NCI-H82 treated with DMSO at 0.1 percent for 48 hours (cell line): ENCODE results near the gene PAK6.
A peak's percentile ranks its signal among the peaks of the same experiment; 100 is the strongest.

Source experiments
- DNase-seq: peaks from one replicate; lab custom pipeline; 2025; ENCODE audit not compliant: unreplicated experiment; lab: John Stamatoyannopoulos, UW

The PAK6 gene

GRCh38 chr15:40255033-40255432, 16.2 kb downstream of the PAK6 start:
- DNase-seq = no peak

- no peak for DNase-seq
Observed at GRCh38 chr15:40256638-40257235, 17.9 kb downstream of the PAK6 start.

- DNase-seq = no peak
Observed at GRCh38 chr15:40257656-40258450, 19.0 kb downstream of the PAK6 start.

GRCh38 chr15:40258544-40258943, 19.7 kb downstream of the PAK6 start:
- no peak for DNase-seq

GRCh38 chr15:40259021-40259420, 20.2 kb downstream of the PAK6 start:
- DNase-seq = no peak

GRCh38 chr15:40263024-40263754, 24.3 kb downstream of the PAK6 start:
- no peak for DNase-seq

- no peak for DNase-seq
Observed at GRCh38 chr15:40264321-40265153, 25.7 kb downstream of the PAK6 start.

- no peak for DNase-seq
Observed at GRCh38 chr15:40265355-40265754, 26.5 kb downstream of the PAK6 start.

- DNase-seq = no peak
Observed at GRCh38 chr15:40265875-40266274, 27.0 kb downstream of the PAK6 start.

GRCh38 chr15:40266828-40267304, 28.0 kb downstream of the PAK6 start:
- DNase-seq = no peak

GRCh38 chr15:40267670-40268069, 28.8 kb downstream of the PAK6 start:
- no peak for DNase-seq

- no peak for DNase-seq
Observed at GRCh38 chr15:40269604-40270003, 30.7 kb downstream of the PAK6 start.

- no peak for DNase-seq
Observed at GRCh38 chr15:40270246-40270995, 31.6 kb downstream of the PAK6 start.

- no peak for DNase-seq
Observed at GRCh38 chr15:40271685-40272484, 33.0 kb downstream of the PAK6 start.

- no peak for DNase-seq
Observed at GRCh38 chr15:40272485-40273056, 33.7 kb downstream of the PAK6 start.

- DNase-seq = no peak
Observed at GRCh38 chr15:40273428-40273827, 34.6 kb downstream of the PAK6 start.

GRCh38 chr15:40274350-40275274, 35.7 kb downstream of the PAK6 start:
- DNase-seq = peak; percentile 41

GRCh38 chr15:40275523-40275922, 36.7 kb downstream of the PAK6 start:
- no peak for DNase-seq
